ENCODE data around the gene AGFG2. TPM values are rescaled to one million over a fixed set of nuclear protein-coding genes. Genes with fewer than 3 reads are reported as not detected.

AGFG2 gene
- total RNA-seq, 1 donor from 2014 or later: 22.9 TPM

- intact Hi-C loops (cut with DNase I): no loop called here
- H3K4me1 ChIP-seq: peaks cover 45% of the 10 kb centered on the region
- no peak overlapping the region for H3K27ac ChIP-seq
- H3K27me3 ChIP-seq (ENCODE audit: low read depth): no peaks in the 10 kb centered on the region
- TF ChIP-seq, protein P1, sequence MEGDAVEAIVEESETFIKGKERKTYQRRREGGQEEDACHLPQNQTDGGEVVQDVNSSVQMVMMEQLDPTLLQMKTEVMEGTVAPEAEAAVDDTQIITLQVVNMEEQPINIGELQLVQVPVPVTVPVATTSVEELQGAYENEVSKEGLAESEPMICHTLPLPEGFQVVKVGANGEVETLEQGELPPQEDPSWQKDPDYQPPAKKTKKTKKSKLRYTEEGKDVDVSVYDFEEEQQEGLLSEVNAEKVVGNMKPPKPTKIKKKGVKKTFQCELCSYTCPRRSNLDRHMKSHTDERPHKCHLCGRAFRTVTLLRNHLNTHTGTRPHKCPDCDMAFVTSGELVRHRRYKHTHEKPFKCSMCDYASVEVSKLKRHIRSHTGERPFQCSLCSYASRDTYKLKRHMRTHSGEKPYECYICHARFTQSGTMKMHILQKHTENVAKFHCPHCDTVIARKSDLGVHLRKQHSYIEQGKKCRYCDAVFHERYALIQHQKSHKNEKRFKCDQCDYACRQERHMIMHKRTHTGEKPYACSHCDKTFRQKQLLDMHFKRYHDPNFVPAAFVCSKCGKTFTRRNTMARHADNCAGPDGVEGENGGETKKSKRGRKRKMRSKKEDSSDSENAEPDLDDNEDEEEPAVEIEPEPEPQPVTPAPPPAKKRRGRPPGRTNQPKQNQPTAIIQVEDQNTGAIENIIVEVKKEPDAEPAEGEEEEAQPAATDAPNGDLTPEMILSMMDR (IDR thresholded peaks at IDR 0.05): no peak
- ATAC-seq (no peak), DNase-seq (peak; percentile 41)
- no peaks in the 10 kb centered on the region for H3K9me3 ChIP-seq
- peaks cover 72% of the 10 kb centered on the region for H3K36me3 ChIP-seq
- no peak overlapping the region for H3K4me3 ChIP-seq
Observed at GRCh38 chr7:100580466-100581283, 41.7 kb downstream of the AGFG2 start.

GRCh38 chr7:100582041-100582579, 43.1 kb downstream of the AGFG2 start:
- H3K4me3 ChIP-seq: peak overlapping the region; percentile 99
- no peaks in the 10 kb centered on the region for H3K9me3 ChIP-seq
- DNase-seq (peak; percentile 87), ATAC-seq (peak; percentile 0 to 3)
- peak overlapping the region; percentile 98 for H3K27ac ChIP-seq
- peaks cover 49% of the 10 kb centered on the region for H3K4me1 ChIP-seq
- intact Hi-C loops (cut with DNase I): no loop called here
- H3K27me3 ChIP-seq (ENCODE audit: low read depth): no peaks in the 10 kb centered on the region
- TF ChIP-seq, protein P1 (IDR thresholded peaks at IDR 0.05): no peak
- peaks cover 57% of the 10 kb centered on the region for H3K36me3 ChIP-seq

- TF ChIP-seq, protein P1 (IDR thresholded peaks at IDR 0.05): no peak
- peak overlapping the region; percentile 99 for H3K4me3 ChIP-seq
- H3K27ac ChIP-seq: peak overlapping the region; percentile 98
- DNase-seq (peak; percentile 41), ATAC-seq (no peak)
- H3K9me3 ChIP-seq: no peaks in the 10 kb centered on the region
- intact Hi-C loops (cut with DNase I): no loop called here
- peaks cover 50% of the 10 kb centered on the region for H3K4me1 ChIP-seq
- H3K36me3 ChIP-seq: peaks cover 52% of the 10 kb centered on the region
- H3K27me3 ChIP-seq (ENCODE audit: low read depth): no peaks in the 10 kb centered on the region
Observed at GRCh38 chr7:100582650-100583049, 43.6 kb downstream of the AGFG2 start.

- H3K27me3 ChIP-seq (ENCODE audit: low read depth): no peaks in the 10 kb centered on the region
- TF ChIP-seq, protein P1 (IDR thresholded peaks at IDR 0.05): no peak
- no peaks in the 10 kb centered on the region for H3K9me3 ChIP-seq
- peaks cover 50% of the 10 kb centered on the region for H3K4me1 ChIP-seq
- peak; percentile 87 for DNase-seq
- peak overlapping the region; percentile 98 for H3K27ac ChIP-seq
- peak; percentile 13 to 31 for ATAC-seq
- intact Hi-C loops (cut with DNase I): no loop called here
- peak overlapping the region; percentile 99 for H3K4me3 ChIP-seq
- H3K36me3 ChIP-seq: peaks cover 45% of the 10 kb centered on the region
Observed at GRCh38 chr7:100583132-100584053, 44.4 kb downstream of the AGFG2 start.

DNA sequence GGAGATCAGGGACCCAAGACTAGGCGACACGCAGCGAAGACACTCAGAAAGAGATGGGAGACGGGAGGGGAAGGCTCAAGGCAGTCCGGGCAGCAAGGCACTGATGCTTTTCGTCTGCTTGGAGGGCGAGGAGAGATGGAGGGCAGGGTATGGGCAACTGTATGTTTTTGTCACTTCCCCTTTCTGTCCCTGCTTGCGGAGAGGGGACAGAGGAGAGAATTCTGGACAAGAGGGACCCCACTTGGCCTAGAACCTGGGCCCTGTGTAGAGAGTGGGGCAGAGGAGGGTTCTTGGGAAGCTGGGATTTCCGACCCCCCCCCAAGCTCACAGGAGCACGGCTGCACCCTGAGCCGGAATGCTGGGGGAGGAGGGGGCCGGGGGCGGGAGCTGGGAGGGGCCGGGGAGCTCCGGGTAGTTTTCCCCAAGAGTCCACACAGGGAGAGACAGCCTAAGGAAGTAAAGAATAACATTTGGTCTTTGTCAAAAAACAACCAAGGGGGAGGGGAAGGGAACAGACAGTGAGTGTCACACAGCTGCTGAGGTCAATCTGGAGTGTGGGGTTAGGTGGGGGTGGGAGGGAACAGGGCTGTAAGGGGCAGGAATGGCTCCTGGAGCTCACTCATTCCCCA, 45.2 kb downstream of the AGFG2 start:
- ATAC-seq: no peak
- Histone ChIP-seq H3K9me3 (no peaks in the 10 kb centered on the region), H3K27ac (peak overlapping the region; percentile 98), H3K36me3 (peaks cover 37% of the 10 kb centered on the region), H3K4me1 (peaks cover 50% of the 10 kb centered on the region), H3K4me3 (peak overlapping the region; percentile 99), H3K27me3 (ENCODE audit: low read depth) (no peaks in the 10 kb centered on the region)
- TF ChIP-seq, protein P1 (IDR thresholded peaks at IDR 0.05): no peak
- intact Hi-C loops (cut with DNase I): no loop called here
- DNase-seq: peak; percentile 58
